SK-N-MC (cell line): Measurements from ENCODE around the gene PRG3.
A peak's percentile ranks its signal among the peaks of the same experiment; 100 is the strongest.

ENCODE experiments used
- EZH2 ChIP-seq: fragments of 200-600 bp; sonication (generic); IDR thresholded peaks from one replicate; pipeline ENCODE4 v1.6.1; 2017; ENCODE audit warnings: antibody characterized with exemption
- FOXP2 ChIP-seq: optimal IDR thresholded peaks from 2 replicates; pipeline ENCODE3; 2011; ENCODE audit warnings: mild to moderate bottlenecking, moderate library complexity; ENCODE audit not compliant: insufficient read depth; ENCODE audit errors: extremely low read length, control extremely low read depth
- POLR2AphosphoS5 ChIP-seq: IDR thresholded peaks from 2 replicates; pipeline ENCODE4 v1.6.1; 2012; ENCODE audit warnings: mild to moderate bottlenecking, low read depth, low read length, borderline replicate concordance

DNA sequence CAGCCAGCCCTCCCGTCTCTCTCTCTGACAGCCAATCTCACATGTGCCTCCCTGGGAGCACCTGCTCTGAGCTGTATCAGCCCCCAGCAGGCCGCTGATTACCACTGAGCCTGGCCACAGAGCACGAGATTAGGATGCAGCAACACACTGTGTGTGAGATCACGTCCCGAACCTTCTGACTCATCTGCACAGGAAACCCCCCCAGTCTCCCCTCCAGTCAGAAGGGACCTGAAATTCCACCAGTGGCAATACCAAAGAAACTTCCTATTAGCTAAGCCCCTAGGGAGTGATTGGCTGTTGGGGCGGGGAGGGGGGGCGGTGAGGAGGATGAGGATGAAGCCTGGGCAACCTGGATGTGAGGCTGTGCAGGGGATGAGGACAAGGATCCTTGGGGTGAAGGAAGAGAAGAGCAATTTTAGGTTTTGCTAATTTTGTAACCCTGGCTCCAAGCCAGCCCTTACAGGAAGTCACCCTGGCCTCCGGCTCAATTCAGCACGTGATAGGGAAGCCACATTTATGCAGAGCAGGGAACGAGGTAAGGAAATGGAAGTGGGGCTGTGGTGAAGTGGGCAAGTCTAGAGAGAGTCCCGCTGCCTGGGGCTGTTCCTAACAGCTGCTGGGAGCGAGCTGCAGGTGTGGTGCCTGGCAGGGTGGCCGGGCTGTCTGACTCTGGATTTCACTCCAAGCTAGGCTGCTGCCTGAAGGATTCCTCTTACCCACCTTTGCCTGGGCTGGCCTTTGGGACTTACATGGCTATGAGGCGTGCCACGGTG, 44.0 kb upstream of the PRG3 start:
- no peak for TF ChIP-seq EZH2
- TF ChIP-seq POLR2AphosphoS5 = peak; percentile 55; the same call in 1 of the 2 replicates
- TF ChIP-seq FOXP2 = peak; percentile 17
